ENCODE measurements around the gene CORO2B.

Gene CORO2B

GRCh38 chr15:68608206-68608843, 29.5 kb downstream of the CORO2B start:
- TF ChIP-seq, protein P1, sequence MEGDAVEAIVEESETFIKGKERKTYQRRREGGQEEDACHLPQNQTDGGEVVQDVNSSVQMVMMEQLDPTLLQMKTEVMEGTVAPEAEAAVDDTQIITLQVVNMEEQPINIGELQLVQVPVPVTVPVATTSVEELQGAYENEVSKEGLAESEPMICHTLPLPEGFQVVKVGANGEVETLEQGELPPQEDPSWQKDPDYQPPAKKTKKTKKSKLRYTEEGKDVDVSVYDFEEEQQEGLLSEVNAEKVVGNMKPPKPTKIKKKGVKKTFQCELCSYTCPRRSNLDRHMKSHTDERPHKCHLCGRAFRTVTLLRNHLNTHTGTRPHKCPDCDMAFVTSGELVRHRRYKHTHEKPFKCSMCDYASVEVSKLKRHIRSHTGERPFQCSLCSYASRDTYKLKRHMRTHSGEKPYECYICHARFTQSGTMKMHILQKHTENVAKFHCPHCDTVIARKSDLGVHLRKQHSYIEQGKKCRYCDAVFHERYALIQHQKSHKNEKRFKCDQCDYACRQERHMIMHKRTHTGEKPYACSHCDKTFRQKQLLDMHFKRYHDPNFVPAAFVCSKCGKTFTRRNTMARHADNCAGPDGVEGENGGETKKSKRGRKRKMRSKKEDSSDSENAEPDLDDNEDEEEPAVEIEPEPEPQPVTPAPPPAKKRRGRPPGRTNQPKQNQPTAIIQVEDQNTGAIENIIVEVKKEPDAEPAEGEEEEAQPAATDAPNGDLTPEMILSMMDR (IDR thresholded peaks at IDR 0.05; ENCODE audit: low read depth, low read length, missing control alignments) = no peak
- in situ Hi-C loops (cut with HindIII; ENCODE audit: low pct_ligation_motif_present, low sequenced_read_pairs) = no loop called here
- DNase-seq = no peak
- H3K27ac ChIP-seq = no peak overlapping the region
- H3K36me3 ChIP-seq (replicated peaks) = no peaks in the 10 kb centered on the region
- no peaks in the 10 kb centered on the region for H3K27me3 ChIP-seq (replicated peaks)
- no peak overlapping the region for H3K4me3 ChIP-seq (ENCODE audit: low read depth, low read length)

- TF ChIP-seq, protein P1 (IDR thresholded peaks at IDR 0.05; ENCODE audit: low read depth, low read length, missing control alignments) = no peak
- no peak for DNase-seq
- H3K36me3 ChIP-seq (replicated peaks) = no peaks in the 10 kb centered on the region
- H3K27me3 ChIP-seq (replicated peaks) = no peaks in the 10 kb centered on the region
- H3K4me3 ChIP-seq (ENCODE audit: low read depth, low read length) = no peak overlapping the region
- in situ Hi-C loops (cut with HindIII; ENCODE audit: low pct_ligation_motif_present, low sequenced_read_pairs) = no loop called here
- no peak overlapping the region for H3K27ac ChIP-seq
These were observed 30.0 kb downstream of the CORO2B start for GRCh38 chr15:68608844-68609232.

GRCh38 chr15:68609629-68610028, 30.8 kb downstream of the CORO2B start:
- Histone ChIP-seq H3K4me3 (ENCODE audit: low read depth, low read length) (no peak overlapping the region), H3K36me3 (replicated peaks) (no peaks in the 10 kb centered on the region), H3K27ac (no peak overlapping the region), H3K27me3 (replicated peaks) (no peaks in the 10 kb centered on the region)
- no peak for DNase-seq
- TF ChIP-seq, protein P1 (IDR thresholded peaks at IDR 0.05; ENCODE audit: low read depth, low read length, missing control alignments) = no peak
- in situ Hi-C loops (cut with HindIII; ENCODE audit: low pct_ligation_motif_present, low sequenced_read_pairs) = no loop called here

DNA sequence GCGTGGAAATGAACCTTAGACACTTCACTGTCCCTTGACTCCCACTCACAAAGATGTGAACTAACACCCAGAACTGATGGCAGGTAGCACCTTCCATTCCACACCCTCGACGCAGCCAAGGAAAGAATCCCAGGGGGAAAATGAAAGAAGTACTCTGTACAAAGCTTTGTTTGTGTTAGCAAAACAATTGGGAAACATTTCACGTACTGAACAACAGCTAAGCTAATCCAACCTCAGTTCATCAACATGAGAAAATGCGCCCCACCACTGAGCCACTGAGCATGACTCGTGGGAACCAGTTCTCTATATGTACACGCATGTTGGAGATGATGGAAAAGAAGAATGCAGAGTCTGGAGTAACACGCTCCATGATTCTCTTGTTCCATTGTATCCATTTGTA, 32.0 kb downstream of the CORO2B start:
- H3K36me3 ChIP-seq (replicated peaks) = no peaks in the 10 kb centered on the region
- no peak for DNase-seq
- no peaks in the 10 kb centered on the region for H3K27me3 ChIP-seq (replicated peaks)
- no peak overlapping the region for H3K27ac ChIP-seq
- TF ChIP-seq, protein P1 (IDR thresholded peaks at IDR 0.05; ENCODE audit: low read depth, low read length, missing control alignments) = no peak
- in situ Hi-C loops (cut with HindIII; ENCODE audit: low pct_ligation_motif_present, low sequenced_read_pairs) = no loop called here
- H3K4me3 ChIP-seq (ENCODE audit: low read depth, low read length) = no peak overlapping the region

DNA sequence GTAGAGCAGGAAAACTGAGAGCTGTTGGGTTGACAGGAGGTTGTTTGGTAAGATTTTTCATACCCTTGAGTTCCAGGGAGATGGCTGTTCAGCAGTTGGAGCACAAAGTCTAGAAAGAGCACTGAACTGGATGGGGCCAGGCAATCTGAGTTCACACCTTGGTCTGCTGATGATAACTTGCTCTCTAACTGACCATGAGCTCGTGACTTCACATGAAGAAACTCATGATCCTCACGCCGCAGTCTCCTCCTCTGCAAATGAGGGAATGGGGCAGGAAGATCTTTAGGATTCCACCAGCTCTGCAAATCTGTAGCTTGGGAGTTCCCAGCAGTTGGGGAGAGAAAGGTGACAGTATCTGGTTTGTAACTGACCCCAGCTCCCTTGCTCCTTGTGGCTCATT, 33.7 kb downstream of the CORO2B start:
- in situ Hi-C loops (cut with HindIII; ENCODE audit: low pct_ligation_motif_present, low sequenced_read_pairs) = no loop called here
- H3K27me3 ChIP-seq (replicated peaks) = no peaks in the 10 kb centered on the region
- H3K36me3 ChIP-seq (replicated peaks) = no peaks in the 10 kb centered on the region
- TF ChIP-seq, protein P1 (IDR thresholded peaks at IDR 0.05; ENCODE audit: low read depth, low read length, missing control alignments) = no peak
- no peak for DNase-seq
- no peak overlapping the region for H3K4me3 ChIP-seq (ENCODE audit: low read depth, low read length)
- H3K27ac ChIP-seq = no peak overlapping the region
